Activated naive CD8-positive, alpha-beta T cell treated with anti-CD3 and anti-CD28 coated beads, Interleukin-2, amount 50 U/mL, for 24 hours (primary cell): Measurements from ENCODE around the gene HEPACAM2.
A peak's percentile ranks its signal among the peaks of the same experiment; 100 is the strongest.

Experiments used
- ATAC-seq: fragments of 150-1000 bp; cut with Tn5 transposase; one replicate; pipeline ENCODE4 v1.10.0; 2021
- DNase-seq: peaks from one replicate; pipeline ENCODE4 v3.0.0; 2021
- H3K27ac Mint-ChIP-seq: one replicate; pipeline ENCODE4 v1.8.0; 2021; ENCODE audit warnings: mild to moderate bottlenecking, mixed read lengths
- H3K27me3 Mint-ChIP-seq: one replicate; pipeline ENCODE4 v1.8.0; 2021; ENCODE audit warnings: mixed read lengths
- H3K36me3 Mint-ChIP-seq: one replicate; pipeline ENCODE4 v1.8.0; 2021; ENCODE audit warnings: low read depth, mixed read lengths
- H3K4me1 Mint-ChIP-seq: one replicate; pipeline ENCODE4 v1.8.0; 2021; ENCODE audit warnings: mixed read lengths
- H3K4me3 Mint-ChIP-seq: one replicate; pipeline ENCODE4 v1.8.0; 2021; ENCODE audit warnings: mild to moderate bottlenecking, moderate library complexity, mixed read lengths
- H3K9me3 Mint-ChIP-seq: one replicate; pipeline ENCODE4 v1.8.0; 2021; ENCODE audit warnings: mixed read lengths

The HEPACAM2 gene

GRCh38 chr7:93228302-93228701 is 2.0 kb upstream of the HEPACAM2 start:
- H3K9me3 Mint-ChIP-seq: no peaks in the 10 kb centered on the region
- peaks cover 13% of the 10 kb centered on the region for H3K4me1 Mint-ChIP-seq
- ATAC-seq (no peak), DNase-seq (no peak)
- H3K36me3 Mint-ChIP-seq: no peaks in the 10 kb centered on the region
- H3K27me3 Mint-ChIP-seq: no peaks in the 10 kb centered on the region
- H3K4me3 Mint-ChIP-seq: no peak overlapping the region
- H3K27ac Mint-ChIP-seq: no peak overlapping the region

GRCh38 chr7:93219868-93220267 is 6.4 kb downstream of the HEPACAM2 start:
- DNase-seq (no peak), ATAC-seq (no peak)
- Mint-ChIP-seq H3K9me3 (no peaks in the 10 kb centered on the region), H3K27ac (no peak overlapping the region), H3K4me3 (no peak overlapping the region), H3K36me3 (no peaks in the 10 kb centered on the region), H3K27me3 (peaks cover 12% of the 10 kb centered on the region), H3K4me1 (no peaks in the 10 kb centered on the region)

- Mint-ChIP-seq H3K36me3 (no peaks in the 10 kb centered on the region), H3K4me3 (no peak overlapping the region), H3K9me3 (no peaks in the 10 kb centered on the region), H3K4me1 (no peaks in the 10 kb centered on the region), H3K27ac (no peak overlapping the region), H3K27me3 (peaks cover 17% of the 10 kb centered on the region)
- DNase-seq (no peak), ATAC-seq (no peak)
Observed at GRCh38 chr7:93218997-93219827, 7.1 kb downstream of the HEPACAM2 start.

DNA sequence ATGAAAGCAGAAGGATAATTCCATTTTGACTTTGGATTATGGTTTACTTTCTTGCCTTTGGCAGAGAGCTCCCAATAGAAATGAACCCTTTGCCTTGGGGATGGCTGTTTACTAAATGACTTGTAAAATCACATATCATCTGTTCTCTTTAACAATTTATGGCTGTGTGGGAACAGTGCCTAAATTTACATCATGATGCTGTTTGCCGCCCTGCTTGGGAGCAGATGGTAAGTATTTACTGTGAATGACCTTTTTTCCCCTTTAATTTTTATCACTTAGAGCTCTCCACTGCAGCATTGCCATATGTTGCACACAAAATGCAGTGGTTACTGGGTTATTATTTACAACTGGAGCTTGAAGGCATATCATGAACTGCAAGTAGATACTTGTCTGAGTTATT is 13.4 kb downstream of the HEPACAM2 start:
- DNase-seq: no peak
- Mint-ChIP-seq H3K4me1 (no peaks in the 10 kb centered on the region), H3K27ac (no peak overlapping the region), H3K4me3 (no peak overlapping the region), H3K9me3 (no peaks in the 10 kb centered on the region), H3K27me3 (peaks cover 34% of the 10 kb centered on the region), H3K36me3 (no peaks in the 10 kb centered on the region)
- no peak for ATAC-seq

DNA sequence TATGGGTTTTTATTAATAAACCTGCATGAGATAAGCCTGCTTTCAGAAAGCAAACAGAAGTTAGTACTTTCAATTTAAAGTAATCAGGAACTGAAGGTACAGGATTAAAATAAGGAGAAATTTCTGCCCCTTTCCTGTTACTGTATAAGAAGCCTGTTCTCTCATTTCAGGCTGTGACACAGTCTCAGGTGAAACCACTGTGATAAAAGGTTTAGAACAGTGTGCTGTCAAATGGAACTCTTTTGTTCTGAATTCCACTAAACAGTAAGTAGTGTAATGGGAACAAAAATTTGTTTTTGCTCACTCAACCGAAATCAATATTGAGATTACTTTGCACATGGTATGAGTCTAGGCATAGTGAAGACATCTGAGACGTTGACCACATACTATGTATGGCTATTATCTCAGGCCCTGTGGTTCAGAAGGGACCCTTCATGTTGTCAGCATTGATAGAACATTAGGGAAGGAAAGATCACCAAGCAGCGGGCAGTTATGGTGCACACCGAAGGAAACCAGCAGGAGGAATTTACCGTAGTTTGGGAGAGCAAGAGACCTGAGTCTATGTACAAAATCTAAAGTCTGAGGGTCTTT is 14.9 kb downstream of the HEPACAM2 start:
- Mint-ChIP-seq H3K4me3 (no peak overlapping the region), H3K36me3 (no peaks in the 10 kb centered on the region), H3K4me1 (no peaks in the 10 kb centered on the region), H3K9me3 (no peaks in the 10 kb centered on the region), H3K27me3 (peaks cover 42% of the 10 kb centered on the region), H3K27ac (no peak overlapping the region)
- no peak for ATAC-seq
- DNase-seq: no peak

- H3K36me3 Mint-ChIP-seq: no peaks in the 10 kb centered on the region
- no peak overlapping the region for H3K4me3 Mint-ChIP-seq
- no peak for ATAC-seq
- no peaks in the 10 kb centered on the region for H3K9me3 Mint-ChIP-seq
- peaks cover 23% of the 10 kb centered on the region for H3K27me3 Mint-ChIP-seq
- no peak for DNase-seq
- H3K27ac Mint-ChIP-seq: no peak overlapping the region
- no peaks in the 10 kb centered on the region for H3K4me1 Mint-ChIP-seq
Observed at GRCh38 chr7:93205046-93205445, 21.2 kb downstream of the HEPACAM2 start.

- DNase-seq (no peak), ATAC-seq (no peak)
- Mint-ChIP-seq H3K4me1 (no peaks in the 10 kb centered on the region), H3K27me3 (peaks cover 25% of the 10 kb centered on the region), H3K36me3 (no peaks in the 10 kb centered on the region), H3K9me3 (no peaks in the 10 kb centered on the region), H3K4me3 (no peak overlapping the region), H3K27ac (no peak overlapping the region)
Observed at GRCh38 chr7:93203496-93203895, 22.8 kb downstream of the HEPACAM2 start.

GRCh38 chr7:93202594-93203250 is 23.5 kb downstream of the HEPACAM2 start:
- ATAC-seq: no peak
- Mint-ChIP-seq H3K4me3 (no peak overlapping the region), H3K9me3 (no peaks in the 10 kb centered on the region), H3K27ac (no peak overlapping the region), H3K27me3 (peaks cover 26% of the 10 kb centered on the region), H3K4me1 (no peaks in the 10 kb centered on the region), H3K36me3 (no peaks in the 10 kb centered on the region)
- DNase-seq: no peak

DNA sequence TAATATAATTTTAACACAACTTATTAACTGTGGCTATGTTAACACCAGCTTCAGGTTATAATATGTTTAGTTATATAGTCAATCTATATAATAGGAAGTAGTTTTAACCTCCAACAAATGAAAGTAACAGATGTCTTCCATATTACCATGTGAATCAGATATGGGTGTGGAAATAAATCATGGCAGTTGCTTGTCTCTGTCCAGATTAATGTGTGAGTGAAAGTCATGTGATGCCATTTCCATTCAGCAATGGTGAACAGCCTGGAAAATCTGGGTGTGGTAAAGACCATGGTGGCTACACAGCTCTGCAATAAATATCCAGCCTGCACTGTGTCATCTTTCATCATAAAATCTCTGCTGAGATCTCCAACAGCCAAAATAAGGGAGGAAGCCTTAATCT is 27.8 kb downstream of the HEPACAM2 start:
- H3K36me3 Mint-ChIP-seq: no peaks in the 10 kb centered on the region
- peaks cover 4% of the 10 kb centered on the region for H3K4me1 Mint-ChIP-seq
- DNase-seq (no peak), ATAC-seq (no peak)
- H3K4me3 Mint-ChIP-seq: no peak overlapping the region
- no peaks in the 10 kb centered on the region for H3K9me3 Mint-ChIP-seq
- no peak overlapping the region for H3K27ac Mint-ChIP-seq
- peaks cover 20% of the 10 kb centered on the region for H3K27me3 Mint-ChIP-seq

DNA sequence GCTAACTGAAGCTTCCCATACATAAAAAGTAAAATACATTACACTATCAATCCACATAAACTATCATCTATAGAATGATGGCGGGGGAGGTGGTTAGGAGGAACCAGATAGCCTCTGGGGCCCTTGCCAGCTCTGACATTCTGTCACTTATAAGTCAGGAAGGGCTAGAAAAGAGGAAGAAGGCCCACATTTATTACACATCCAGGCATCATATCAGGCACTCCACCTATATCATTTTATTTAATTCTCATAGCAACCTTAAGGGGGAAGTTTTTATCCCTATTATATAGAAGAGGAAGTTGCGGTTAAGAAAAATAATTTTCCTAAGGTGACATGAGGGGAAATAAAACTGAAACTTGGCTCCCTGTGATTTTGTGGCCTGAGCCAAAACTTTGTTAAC is 29.9 kb downstream of the HEPACAM2 start:
- Mint-ChIP-seq H3K27ac (no peak overlapping the region), H3K4me1 (peaks cover 4% of the 10 kb centered on the region), H3K27me3 (peaks cover 30% of the 10 kb centered on the region), H3K9me3 (no peaks in the 10 kb centered on the region), H3K4me3 (no peak overlapping the region), H3K36me3 (no peaks in the 10 kb centered on the region)
- DNase-seq (no peak), ATAC-seq (no peak)

DNA sequence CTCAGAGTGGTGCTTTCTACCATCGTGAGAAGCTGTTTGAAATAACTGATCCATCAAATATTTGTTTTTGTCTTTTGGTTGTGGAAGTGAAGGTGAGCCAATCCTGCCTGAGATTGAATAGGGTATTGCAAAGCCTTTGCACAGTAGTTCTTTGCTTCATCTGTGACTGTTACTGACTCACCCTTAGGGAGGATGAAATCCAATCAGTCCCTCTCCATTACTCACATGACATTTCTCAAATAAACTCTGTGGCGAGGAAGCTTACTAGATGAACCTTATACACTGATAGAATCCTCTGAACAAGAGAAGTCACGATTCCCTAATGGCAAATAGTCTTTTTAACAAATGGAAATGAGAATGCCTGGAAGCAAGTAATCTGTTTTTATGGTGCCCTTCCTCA is 31.9 kb downstream of the HEPACAM2 start:
- H3K27ac Mint-ChIP-seq: no peak overlapping the region
- peaks cover 4% of the 10 kb centered on the region for H3K4me1 Mint-ChIP-seq
- no peaks in the 10 kb centered on the region for H3K36me3 Mint-ChIP-seq
- H3K4me3 Mint-ChIP-seq: no peak overlapping the region
- peaks cover 34% of the 10 kb centered on the region for H3K27me3 Mint-ChIP-seq
- DNase-seq (no peak), ATAC-seq (no peak)
- no peaks in the 10 kb centered on the region for H3K9me3 Mint-ChIP-seq

DNA sequence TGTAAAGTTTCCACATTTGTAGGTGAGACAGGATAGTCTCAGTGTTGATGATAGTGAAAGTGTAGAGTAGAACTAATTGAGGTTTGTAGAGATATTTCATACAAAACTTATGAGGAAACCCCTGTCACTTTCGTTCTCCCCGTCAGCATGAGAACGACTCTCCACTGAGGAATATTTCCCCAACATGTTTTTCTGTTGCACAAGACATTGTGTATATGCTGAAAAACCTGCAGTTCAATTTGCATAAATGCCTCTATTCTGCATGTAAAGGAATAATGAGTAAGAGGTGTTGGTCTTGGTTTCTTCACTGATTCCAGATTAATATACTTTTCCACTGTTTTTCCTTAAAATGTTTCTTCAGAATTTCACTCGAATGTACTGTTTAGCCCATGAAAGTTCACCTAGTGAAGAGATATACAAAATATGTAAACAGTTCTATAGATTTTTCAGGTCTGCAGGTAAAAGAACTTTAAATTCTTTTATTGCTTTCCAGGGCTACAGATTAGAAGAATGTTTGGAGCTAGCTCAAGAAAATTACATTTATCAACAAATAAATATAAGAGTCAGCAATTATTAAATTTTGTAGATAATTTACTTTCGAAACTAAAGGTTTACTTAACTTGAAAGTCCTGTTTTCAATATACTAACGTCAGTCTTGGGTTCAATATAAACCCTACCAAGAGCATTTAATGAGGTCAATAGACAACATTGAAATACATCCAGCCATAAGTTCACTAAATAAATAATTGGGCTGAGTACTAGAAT is 37.2 kb downstream of the HEPACAM2 start:
- no peak for ATAC-seq
- Mint-ChIP-seq H3K9me3 (no peaks in the 10 kb centered on the region), H3K4me1 (peaks cover 11% of the 10 kb centered on the region), H3K27ac (no peak overlapping the region), H3K4me3 (no peak overlapping the region), H3K36me3 (no peaks in the 10 kb centered on the region), H3K27me3 (peaks cover 39% of the 10 kb centered on the region)
- no peak for DNase-seq

- H3K27me3 Mint-ChIP-seq: peaks cover 30% of the 10 kb centered on the region
- DNase-seq (no peak), ATAC-seq (peak; percentile 71)
- H3K4me1 Mint-ChIP-seq: peaks cover 11% of the 10 kb centered on the region
- H3K36me3 Mint-ChIP-seq: no peaks in the 10 kb centered on the region
- no peak overlapping the region for H3K27ac Mint-ChIP-seq
- H3K9me3 Mint-ChIP-seq: no peaks in the 10 kb centered on the region
- H3K4me3 Mint-ChIP-seq: no peak overlapping the region
Observed at GRCh38 chr7:93185303-93186027, 40.8 kb downstream of the HEPACAM2 start.

DNA sequence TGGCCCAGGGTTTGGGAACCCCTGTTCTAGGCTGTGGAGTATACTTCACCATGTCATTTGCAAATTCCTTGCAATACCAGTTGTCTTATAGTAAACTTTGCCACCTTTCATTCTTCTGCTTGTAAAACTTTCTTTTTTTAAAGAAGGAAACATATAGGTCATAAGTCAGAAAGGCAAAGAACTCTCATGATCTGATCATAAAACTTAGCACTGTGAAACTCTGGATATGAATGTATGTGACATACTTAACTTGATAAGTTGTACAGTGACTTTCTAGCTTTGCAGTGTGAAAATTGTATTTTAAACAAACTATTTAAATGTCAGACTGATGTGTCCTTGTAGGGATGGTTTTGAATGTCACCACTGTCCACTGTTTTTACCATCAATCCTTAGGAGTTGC is 47.1 kb downstream of the HEPACAM2 start:
- ATAC-seq (no peak), DNase-seq (no peak)
- Mint-ChIP-seq H3K27ac (no peak overlapping the region), H3K4me3 (no peak overlapping the region), H3K36me3 (no peaks in the 10 kb centered on the region), H3K27me3 (peaks cover 21% of the 10 kb centered on the region), H3K4me1 (no peaks in the 10 kb centered on the region), H3K9me3 (no peaks in the 10 kb centered on the region)
